ENCODE results near the gene KIAA1217.

KIAA1217 gene

GRCh38 chr10:24255881-24256311 lies 47.0 kb downstream of the KIAA1217 start:
- TF ChIP-seq CTCF (IDR thresholded peaks at IDR 0.05; ENCODE audit: borderline replicate concordance, control extremely low read depth, extremely low read depth, insufficient read depth, missing control alignments) = no peak
- no peak for DNase-seq (ENCODE audit: low spot score)
- in situ Hi-C loops (cut with MboI; ENCODE audit: low sequenced_read_pairs, unreplicated experiment) = no loop called here

- no peak for DNase-seq (ENCODE audit: low spot score)
- no peak for TF ChIP-seq CTCF (IDR thresholded peaks at IDR 0.05; ENCODE audit: borderline replicate concordance, control extremely low read depth, extremely low read depth, insufficient read depth, missing control alignments)
- in situ Hi-C loops (cut with MboI; ENCODE audit: low sequenced_read_pairs, unreplicated experiment) = no loop called here
Observed at GRCh38 chr10:24256619-24257107, 47.7 kb downstream of the KIAA1217 start.

- DNase-seq (ENCODE audit: low spot score) = no peak
Observed at GRCh38 chr10:24257588-24257987, 48.6 kb downstream of the KIAA1217 start.

GRCh38 chr10:24259365-24260130 lies 50.6 kb downstream of the KIAA1217 start:
- TF ChIP-seq CTCF (IDR thresholded peaks at IDR 0.05; ENCODE audit: borderline replicate concordance, control extremely low read depth, extremely low read depth, insufficient read depth, missing control alignments) = no peak
- in situ Hi-C loops (cut with MboI; ENCODE audit: low sequenced_read_pairs, unreplicated experiment) = no loop called here
- no peak for DNase-seq (ENCODE audit: low spot score)

More at GRCh38 chr10:24257588-24257987, 48.6 kb downstream of the KIAA1217 start:
- in situ Hi-C loops (cut with MboI; ENCODE audit: low sequenced_read_pairs, unreplicated experiment) = no loop called here
- no peak for TF ChIP-seq CTCF (IDR thresholded peaks at IDR 0.05; ENCODE audit: borderline replicate concordance, control extremely low read depth, extremely low read depth, insufficient read depth, missing control alignments)

- DNase-seq (ENCODE audit: low spot score) = no peak
- in situ Hi-C loops (cut with MboI; ENCODE audit: low sequenced_read_pairs, unreplicated experiment) = no loop called here
- TF ChIP-seq CTCF (IDR thresholded peaks at IDR 0.05; ENCODE audit: borderline replicate concordance, control extremely low read depth, extremely low read depth, insufficient read depth, missing control alignments) = no peak
Observed at GRCh38 chr10:24261627-24262026, 52.7 kb downstream of the KIAA1217 start.

GRCh38 chr10:24262929-24263590 lies 54.1 kb downstream of the KIAA1217 start:
- in situ Hi-C loops (cut with MboI; ENCODE audit: low sequenced_read_pairs, unreplicated experiment) = no loop called here
- TF ChIP-seq CTCF (IDR thresholded peaks at IDR 0.05; ENCODE audit: borderline replicate concordance, control extremely low read depth, extremely low read depth, insufficient read depth, missing control alignments) = no peak
- DNase-seq (ENCODE audit: low spot score) = no peak
